ENCODE measurements around the gene VSIG2.

Gene VSIG2

DNA sequence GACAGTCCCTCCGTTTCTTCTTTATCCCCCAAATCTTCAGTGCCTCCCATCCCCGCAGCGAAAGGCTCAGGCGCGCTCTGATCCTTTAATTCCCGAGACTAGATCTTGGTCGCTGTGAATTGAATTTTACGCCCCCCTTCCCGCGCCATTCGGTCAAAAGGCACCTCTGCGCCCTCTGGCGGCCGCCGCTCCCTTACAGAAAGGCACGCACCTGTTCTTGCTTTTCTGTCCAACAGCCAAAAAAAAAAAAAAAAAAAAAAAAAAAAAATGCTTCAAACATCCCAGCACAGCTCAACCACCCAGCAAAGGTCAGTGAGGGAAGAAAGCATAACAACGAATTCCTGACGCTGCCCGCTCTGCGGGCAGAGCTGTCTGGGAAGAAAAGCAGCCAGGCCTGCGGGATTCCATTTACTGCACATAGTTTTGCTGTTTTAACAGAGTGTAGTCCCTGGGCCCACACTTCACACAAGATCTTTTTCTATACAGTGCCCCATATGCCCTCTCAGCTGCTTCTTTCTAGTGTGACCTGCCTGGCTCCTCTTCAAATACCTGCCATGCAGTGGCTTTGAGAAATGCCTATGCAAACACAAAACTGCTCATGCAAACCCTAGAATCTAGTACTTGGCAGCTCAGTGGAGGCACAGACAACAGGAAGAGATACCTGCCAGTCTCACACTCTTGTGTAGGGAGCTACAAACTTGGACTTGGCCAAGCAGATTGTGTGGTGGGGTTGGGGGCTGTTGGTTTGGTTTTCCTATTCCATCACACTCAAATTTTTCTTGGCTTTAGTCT is 11.3 kb upstream of the VSIG2 start:
- H4K20me1 ChIP-seq (ENCODE audit: low read depth, low read length): no peaks in the 10 kb centered on the region
- TF ChIP-seq, protein P1, sequence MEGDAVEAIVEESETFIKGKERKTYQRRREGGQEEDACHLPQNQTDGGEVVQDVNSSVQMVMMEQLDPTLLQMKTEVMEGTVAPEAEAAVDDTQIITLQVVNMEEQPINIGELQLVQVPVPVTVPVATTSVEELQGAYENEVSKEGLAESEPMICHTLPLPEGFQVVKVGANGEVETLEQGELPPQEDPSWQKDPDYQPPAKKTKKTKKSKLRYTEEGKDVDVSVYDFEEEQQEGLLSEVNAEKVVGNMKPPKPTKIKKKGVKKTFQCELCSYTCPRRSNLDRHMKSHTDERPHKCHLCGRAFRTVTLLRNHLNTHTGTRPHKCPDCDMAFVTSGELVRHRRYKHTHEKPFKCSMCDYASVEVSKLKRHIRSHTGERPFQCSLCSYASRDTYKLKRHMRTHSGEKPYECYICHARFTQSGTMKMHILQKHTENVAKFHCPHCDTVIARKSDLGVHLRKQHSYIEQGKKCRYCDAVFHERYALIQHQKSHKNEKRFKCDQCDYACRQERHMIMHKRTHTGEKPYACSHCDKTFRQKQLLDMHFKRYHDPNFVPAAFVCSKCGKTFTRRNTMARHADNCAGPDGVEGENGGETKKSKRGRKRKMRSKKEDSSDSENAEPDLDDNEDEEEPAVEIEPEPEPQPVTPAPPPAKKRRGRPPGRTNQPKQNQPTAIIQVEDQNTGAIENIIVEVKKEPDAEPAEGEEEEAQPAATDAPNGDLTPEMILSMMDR (IDR thresholded peaks at IDR 0.05; ENCODE audit: insufficient read depth, low read length, poor library complexity, severe bottlenecking): peak; percentile 73
- no peak for TF ChIP-seq EZH2phosphoT487 (conservative IDR thresholded peaks at IDR 0.05; ENCODE audit: low read length)
- H3F3A ChIP-seq (ENCODE audit: insufficient read depth): no peaks in the 10 kb centered on the region
- peak overlapping the region; percentile 97 for H2AFZ ChIP-seq (ENCODE audit: low read depth, low read length, severe bottlenecking)
- peak overlapping the region; percentile 27 for H3K27ac ChIP-seq (ENCODE audit: low read depth, low read length)
- no peaks in the 10 kb centered on the region for H3K79me2 ChIP-seq (ENCODE audit: insufficient read depth, low read length)
- no peaks in the 10 kb centered on the region for H3K36me3 ChIP-seq (ENCODE audit: low read length)
- peak overlapping the region; percentile 60 for H3K4me2 ChIP-seq (ENCODE audit: low read depth, low read length, poor library complexity, severe bottlenecking)
- H3K27me3 ChIP-seq (ENCODE audit: low read length): no peaks in the 10 kb centered on the region
- H3K9me3 ChIP-seq (ENCODE audit: insufficient read depth, low read length): no peaks in the 10 kb centered on the region
- peak overlapping the region; percentile 63 for H3K9ac ChIP-seq (ENCODE audit: low read length)
- no peaks in the 10 kb centered on the region for H3K9me2 ChIP-seq (replicated peaks; ENCODE audit: insufficient read depth, low read length)
- H3K4me3 ChIP-seq (ENCODE audit: insufficient read depth, low read length, poor library complexity, severe bottlenecking): peak overlapping the region; percentile 61

DNA sequence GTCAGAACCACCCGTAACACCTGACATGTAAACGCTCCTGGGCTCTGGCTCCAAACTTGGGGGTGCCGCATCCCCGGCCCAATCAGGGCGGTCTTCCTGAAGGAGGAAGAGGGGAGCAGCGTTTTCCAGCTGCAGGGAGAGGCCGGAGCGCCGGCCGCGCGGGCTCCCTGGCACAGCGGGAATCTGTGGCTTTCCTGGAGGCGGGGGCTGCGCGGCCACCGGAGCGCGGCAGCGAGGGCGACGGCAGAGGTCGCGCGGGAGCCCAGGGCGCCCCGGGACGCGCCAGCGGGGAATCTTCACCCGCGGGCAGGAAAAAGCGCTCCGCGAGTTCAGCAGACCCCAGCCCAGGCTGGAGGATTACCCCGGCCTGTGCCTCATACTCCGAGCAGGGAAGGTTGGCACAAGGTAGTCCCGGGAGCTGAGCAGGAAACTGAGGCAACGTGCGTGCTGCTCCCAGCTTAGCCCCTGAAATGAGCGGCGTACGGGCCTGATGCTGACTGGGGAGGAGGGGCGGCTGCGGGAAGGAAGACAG is 10.6 kb upstream of the VSIG2 start:
- Histone ChIP-seq H4K20me1 (ENCODE audit: low read depth, low read length) (no peaks in the 10 kb centered on the region), H3K27ac (ENCODE audit: low read depth, low read length) (peak overlapping the region; percentile 27; the same call in 1 of the 2 replicates), H3K4me3 (ENCODE audit: insufficient read depth, low read length, poor library complexity, severe bottlenecking) (peak overlapping the region; percentile 61), H3K4me2 (ENCODE audit: low read depth, low read length, poor library complexity, severe bottlenecking) (peak overlapping the region; percentile 60), H3K79me2 (ENCODE audit: insufficient read depth, low read length) (no peaks in the 10 kb centered on the region), H2AFZ (ENCODE audit: low read depth, low read length, severe bottlenecking) (peak overlapping the region; percentile 97), H3K9ac (ENCODE audit: low read length) (peak overlapping the region; percentile 63), H3K9me2 (replicated peaks; ENCODE audit: insufficient read depth, low read length) (no peaks in the 10 kb centered on the region), H3K27me3 (ENCODE audit: low read length) (no peaks in the 10 kb centered on the region), H3K9me3 (ENCODE audit: insufficient read depth, low read length) (no peaks in the 10 kb centered on the region), H3F3A (ENCODE audit: insufficient read depth) (no peaks in the 10 kb centered on the region), H3K36me3 (ENCODE audit: low read length) (no peaks in the 10 kb centered on the region)
- TF ChIP-seq, protein P1 (IDR thresholded peaks at IDR 0.05; ENCODE audit: insufficient read depth, low read length, poor library complexity, severe bottlenecking): no peak
- no peak for TF ChIP-seq EZH2phosphoT487 (conservative IDR thresholded peaks at IDR 0.05; ENCODE audit: low read length)

DNA sequence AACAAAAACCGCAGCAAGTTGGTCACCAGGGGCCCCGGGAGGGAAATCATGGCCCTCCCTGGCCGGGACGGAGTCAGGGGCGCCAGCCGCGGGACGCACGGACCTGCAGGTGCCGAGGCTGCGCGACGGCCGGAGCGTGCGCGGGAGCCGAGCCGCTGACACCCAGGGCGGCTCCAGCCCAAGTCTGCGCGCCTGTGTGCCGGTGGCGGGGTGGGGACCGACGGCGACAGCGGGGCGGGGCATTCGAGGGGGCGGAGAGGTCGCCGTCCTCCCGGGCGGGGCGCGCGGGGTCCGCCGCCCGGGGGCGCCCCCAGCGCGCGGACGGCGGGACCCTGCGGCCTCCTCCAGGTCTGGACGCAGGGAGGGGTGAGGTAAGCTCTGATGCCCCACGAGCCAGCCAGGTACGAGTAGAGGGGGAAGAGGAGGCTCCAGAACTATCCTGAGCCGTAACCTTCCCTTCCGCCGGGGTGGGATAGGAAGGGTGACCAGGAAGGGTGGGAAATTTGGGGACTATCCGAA is 10.1 kb upstream of the VSIG2 start, which contains the start of gene ESAM:
ESAM (minus strand) TSS at position 186 of the 519 bp plus-strand sequence; CDS start at position 50, 136 bp downstream.
- Histone ChIP-seq H3K9me2 (replicated peaks; ENCODE audit: insufficient read depth, low read length) (no peaks in the 10 kb centered on the region), H3K4me2 (ENCODE audit: low read depth, low read length, poor library complexity, severe bottlenecking) (peak within 1 kb of the TSS; percentile 60), H3F3A (ENCODE audit: insufficient read depth) (no peaks in the 10 kb centered on the region), H3K27ac (ENCODE audit: low read depth, low read length) (peak within 1 kb of the TSS; percentile 27; the same call in 1 of the 2 replicates), H3K9ac (ENCODE audit: low read length) (peak within 1 kb of the TSS; percentile 63), H3K79me2 (ENCODE audit: insufficient read depth, low read length) (no peaks in the 10 kb centered on the region), H2AFZ (ENCODE audit: low read depth, low read length, severe bottlenecking) (peak within 1 kb of the TSS; percentile 97), H4K20me1 (ENCODE audit: low read depth, low read length) (no peaks in the 10 kb centered on the region), H3K36me3 (ENCODE audit: low read length) (no peaks in the 10 kb centered on the region), H3K9me3 (ENCODE audit: insufficient read depth, low read length) (no peaks in the 10 kb centered on the region), H3K27me3 (ENCODE audit: low read length) (no peaks in the 10 kb centered on the region), H3K4me3 (ENCODE audit: insufficient read depth, low read length, poor library complexity, severe bottlenecking) (peak within 1 kb of the TSS; percentile 61)
- TF ChIP-seq, protein P1 (IDR thresholded peaks at IDR 0.05; ENCODE audit: insufficient read depth, low read length, poor library complexity, severe bottlenecking): no peak
- TF ChIP-seq EZH2phosphoT487 (conservative IDR thresholded peaks at IDR 0.05; ENCODE audit: low read length): no peak
